K562 (cell line): ENCODE results near the gene EEF2K. TPM values are rescaled to one million over a fixed set of nuclear protein-coding genes. Genes with fewer than 3 reads are reported as not detected.

Experiments used
- CXXC5 ChIP-seq: fragments of 250-450 bp; sonication (Bioruptor Pico); IDR thresholded peaks from 2 replicates; pipeline ENCODE4 v1.8.0; 2022; ENCODE audit warnings: inconsistent platforms, mild to moderate bottlenecking, moderate library complexity
- FOS ChIP-seq: IDR thresholded peaks from 3 replicates; pipeline ENCODE4 v1.6.1; 2011; ENCODE audit not compliant: insufficient read length; ENCODE audit errors: extremely low read depth
- MCM5 ChIP-seq: fragments of 450-650 bp; IDR thresholded peaks from 2 replicates; pipeline ENCODE4 v1.6.1; 2016; ENCODE audit warnings: low read depth
- POLR2A ChIP-seq: fragments of 450-650 bp; conservative IDR thresholded peaks from 2 replicates; pipeline ENCODE4 v1.6.1; 2016
- TAF7 ChIP-seq: fragments of 450-650 bp; IDR thresholded peaks from 2 replicates; pipeline ENCODE4 v1.6.1; 2016; ENCODE audit warnings: missing genetic modification characterization, missing compliant biosample characterization
- ZNF174 ChIP-seq: fragments of 250-450 bp; sonication (Bioruptor Pico); IDR thresholded peaks from 2 replicates; pipeline ENCODE4 v1.4.0; 2020; ENCODE audit warnings: mild to moderate bottlenecking
- ZNF407 ChIP-seq: fragments of 450-650 bp; IDR thresholded peaks from 2 replicates; pipeline ENCODE4 v1.6.1; 2016; ENCODE audit warnings: low read depth
- ZNF436 ChIP-seq: fragments of 250-450, 450-650 bp; sonication (Bioruptor Pico); formaldehyde crosslinking; IDR thresholded peaks from 2 replicates; pipeline ENCODE4 v1.7.0; 2020; ENCODE audit warnings: mild to moderate bottlenecking
- ZNF518B ChIP-seq: fragments of 250-450 bp; sonication (Bioruptor Pico); IDR thresholded peaks from 2 replicates; pipeline ENCODE4 v1.5.0; 2021; ENCODE audit warnings: mild to moderate bottlenecking, moderate library complexity
- polyA plus RNA-seq, 8 experiments: library from polyadenylated mRNA; depleted of rRNA in 4 of 8; stranded (reverse) in 5 of 8; unstranded in 3 of 8; fragments of >200 nt; fragmentation: Nextera tagmentation in 2 of 8; fragmentation: Illumina TruSeq in 1 of 8; extraction: Ambion mirVana in 2 of 8; extraction: Trizol in 1 of 8; gene quantifications; 2 replicates each; pipeline versions ENCODE4 v1.2.1 to v1.2.3, GENCODE V29; 2011 to 2014; ENCODE audit warnings: inconsistent platforms in 1 of 8, missing spikeins in 1 of 8
- total RNA-seq, 7 experiments: library from RNA; depleted of rRNA in 6 of 7; stranded (reverse); fragments of >200 nt in 6 of 7; fragmentation: Illumina TruSeq in 2 of 7; extraction: Trizol in 2 of 7; gene quantifications; 2 replicates each; pipeline versions ENCODE4 v1.2.1 to v1.2.3, GENCODE V29; 2011 to 2021; ENCODE audit warnings: low replicate concordance in 1 of 7
- TF ChIP-seq, protein P1 (sequence below): sonication (generic); formaldehyde crosslinking; IDR thresholded peaks from 2 replicates; pipeline ENCODE4 v1.8.1; 2023; ENCODE audit warnings: mild to moderate bottlenecking, missing genetic modification reagents
- TF ChIP-seq, protein P2 (sequence below), 2 experiments: fragments of 450-650 bp in 1 of 2; sonication (generic) in 1 of 2; formaldehyde crosslinking; conservative IDR thresholded peaks; 2 replicates each; pipeline versions ENCODE4 v1.4.0 to v1.8.1; 2020 to 2022; ENCODE audit warnings: mild to moderate bottlenecking in 1 of 2, missing genetic modification reagents in 1 of 2
- TF ChIP-seq, protein P3 (sequence below): fragments of 250-450 bp; sonication (Bioruptor Pico); IDR thresholded peaks from 2 replicates; pipeline ENCODE4 v1.8.0; 2021; ENCODE audit warnings: moderate library complexity, mild to moderate bottlenecking, inconsistent platforms

The EEF2K gene
- total and polyA plus RNA-seq, 9 of the 15 experiments (the other 6 are each of a cell fraction or from before 2014, with no cell fraction given), result 3.0 to 35.2 (median 12.2) TPM

DNA sequence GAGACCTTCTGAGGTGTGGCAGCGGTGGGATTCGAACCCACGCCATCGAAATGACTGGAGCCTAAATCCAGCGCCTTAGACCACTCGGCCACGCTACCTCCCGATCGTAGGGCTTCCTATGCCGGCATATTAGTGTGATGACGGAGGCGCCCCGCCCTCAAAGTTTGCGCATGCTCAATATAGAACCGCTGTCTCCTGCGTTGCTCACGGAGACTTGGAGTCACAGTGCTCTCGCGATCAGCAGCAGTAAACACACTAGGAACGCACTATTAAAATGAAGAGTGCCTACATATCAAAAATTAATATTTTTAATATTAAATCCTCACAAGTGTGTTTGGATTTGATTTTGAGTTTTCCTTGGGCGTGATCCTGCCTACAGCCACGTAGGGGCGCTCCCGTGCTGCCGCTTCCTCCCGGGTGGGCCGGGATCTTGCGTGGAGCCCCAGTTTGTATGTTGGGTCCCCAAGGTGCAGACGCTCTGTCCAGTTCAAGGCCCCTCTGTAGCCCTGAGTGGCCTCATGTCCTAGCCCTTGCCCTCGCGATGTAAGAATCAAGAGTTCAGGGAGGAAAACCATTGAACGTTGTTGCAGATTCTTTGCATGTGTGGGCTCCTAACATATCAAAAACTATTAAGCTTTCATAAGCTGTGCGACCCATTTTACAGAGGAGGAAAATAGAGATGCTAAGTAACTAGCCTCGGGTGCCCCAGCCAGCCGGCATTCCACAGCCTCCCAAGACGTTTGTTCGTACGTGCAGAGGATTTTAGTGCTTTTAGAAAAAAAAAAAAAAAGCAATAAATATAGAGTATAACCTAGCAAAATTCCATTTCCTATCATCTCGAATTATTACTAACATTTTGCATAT, 10.2 kb upstream of the EEF2K start (continued):
- TF ChIP-seq ZNF407 (peak; percentile 82), ZNF174 (CRISPR knock-in tag) (no peak), TAF7 (no peak), CXXC5 (CRISPR knock-in tag) (peak; percentile 67), FOS (peak; percentile 39), ZNF518B (CRISPR knock-in tag) (no peak), ZNF436 (0 out of 2 replicates have a peak, but pooled peaks have one; percentile 8), MCM5 (no peak), POLR2A (peak; percentile 61; the same call in 1 of the 2 replicates)
- TF ChIP-seq, protein P1, sequence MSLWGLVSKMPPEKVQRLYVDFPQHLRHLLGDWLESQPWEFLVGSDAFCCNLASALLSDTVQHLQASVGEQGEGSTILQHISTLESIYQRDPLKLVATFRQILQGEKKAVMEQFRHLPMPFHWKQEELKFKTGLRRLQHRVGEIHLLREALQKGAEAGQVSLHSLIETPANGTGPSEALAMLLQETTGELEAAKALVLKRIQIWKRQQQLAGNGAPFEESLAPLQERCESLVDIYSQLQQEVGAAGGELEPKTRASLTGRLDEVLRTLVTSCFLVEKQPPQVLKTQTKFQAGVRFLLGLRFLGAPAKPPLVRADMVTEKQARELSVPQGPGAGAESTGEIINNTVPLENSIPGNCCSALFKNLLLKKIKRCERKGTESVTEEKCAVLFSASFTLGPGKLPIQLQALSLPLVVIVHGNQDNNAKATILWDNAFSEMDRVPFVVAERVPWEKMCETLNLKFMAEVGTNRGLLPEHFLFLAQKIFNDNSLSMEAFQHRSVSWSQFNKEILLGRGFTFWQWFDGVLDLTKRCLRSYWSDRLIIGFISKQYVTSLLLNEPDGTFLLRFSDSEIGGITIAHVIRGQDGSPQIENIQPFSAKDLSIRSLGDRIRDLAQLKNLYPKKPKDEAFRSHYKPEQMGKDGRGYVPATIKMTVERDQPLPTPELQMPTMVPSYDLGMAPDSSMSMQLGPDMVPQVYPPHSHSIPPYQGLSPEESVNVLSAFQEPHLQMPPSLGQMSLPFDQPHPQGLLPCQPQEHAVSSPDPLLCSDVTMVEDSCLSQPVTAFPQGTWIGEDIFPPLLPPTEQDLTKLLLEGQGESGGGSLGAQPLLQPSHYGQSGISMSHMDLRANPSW (CRISPR knock-in tag), result no peak
- TF ChIP-seq, protein P2, sequence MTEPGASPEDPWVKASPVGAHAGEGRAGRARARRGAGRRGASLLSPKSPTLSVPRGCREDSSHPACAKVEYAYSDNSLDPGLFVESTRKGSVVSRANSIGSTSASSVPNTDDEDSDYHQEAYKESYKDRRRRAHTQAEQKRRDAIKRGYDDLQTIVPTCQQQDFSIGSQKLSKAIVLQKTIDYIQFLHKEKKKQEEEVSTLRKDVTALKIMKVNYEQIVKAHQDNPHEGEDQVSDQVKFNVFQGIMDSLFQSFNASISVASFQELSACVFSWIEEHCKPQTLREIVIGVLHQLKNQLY (CRISPR knock-in tag; conservative IDR thresholded peaks at IDR 0.05), result no peak
- TF ChIP-seq, protein P3, sequence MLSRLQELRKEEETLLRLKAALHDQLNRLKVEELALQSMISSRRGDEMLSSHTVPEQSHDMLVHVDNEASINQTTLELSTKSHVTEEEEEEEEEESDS, result no peak
